GM12878 (cell line): ENCODE data around the gene RNF43.

ENCODE experiments used
- DPF2 ChIP-seq: fragments of 450-650 bp; IDR thresholded peaks from 2 replicates; pipeline ENCODE4 v1.6.1; 2017; ENCODE audit warnings: mild to moderate bottlenecking
- EZH2 ChIP-seq: IDR thresholded peaks from 2 replicates; pipeline ENCODE4 v1.6.1; 2012; ENCODE audit warnings: low read depth, mild to moderate bottlenecking, control low read depth, inconsistent platforms, low read length, borderline replicate concordance; ENCODE audit not compliant: control insufficient read depth
- POLR2AphosphoS5 ChIP-seq: IDR thresholded peaks from 2 replicates; pipeline ENCODE4 v1.6.1; 2011; ENCODE audit warnings: mild to moderate bottlenecking, low read length, inconsistent platforms
- RBBP5 ChIP-seq: fragments of 200-600 bp; sonication (generic); conservative IDR thresholded peaks from 2 replicates; pipeline ENCODE4 v1.6.1; 2016
- TAF1 ChIP-seq: IDR thresholded peaks from 2 replicates; pipeline ENCODE4 v1.6.1; 2011; ENCODE audit warnings: mild to moderate bottlenecking, low read depth, low read length, borderline replicate concordance
- TF ChIP-seq, protein P1 (sequence below): fragments of 450-650 bp; IDR thresholded peaks from 2 replicates; pipeline ENCODE4 v1.6.1; 2016; ENCODE audit warnings: mild to moderate bottlenecking

DNA sequence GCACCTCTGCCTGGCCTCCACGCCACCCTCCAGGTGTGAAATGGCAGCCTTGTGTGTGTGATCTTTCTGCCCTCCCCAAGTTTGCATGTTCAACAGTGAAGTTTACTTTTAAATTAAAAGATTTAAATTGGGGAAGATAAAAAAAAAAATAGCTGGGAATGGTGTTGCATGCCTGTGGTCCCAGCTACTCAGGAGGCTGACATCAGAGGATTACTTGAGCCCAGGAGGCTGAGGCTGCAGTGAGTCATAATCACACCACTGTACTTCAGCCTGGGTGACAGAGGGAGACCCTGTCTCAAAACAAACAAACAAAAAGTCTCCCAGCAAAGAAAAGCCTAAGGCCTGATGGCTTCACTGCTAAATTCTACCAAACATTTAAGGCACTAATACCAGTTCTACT lies 35.4 kb upstream of the RNF43 start:
- no peak for TF ChIP-seq POLR2AphosphoS5
- TF ChIP-seq DPF2 = no peak
- no peak for TF ChIP-seq TAF1
- TF ChIP-seq EZH2 = no peak
- TF ChIP-seq, protein P1, sequence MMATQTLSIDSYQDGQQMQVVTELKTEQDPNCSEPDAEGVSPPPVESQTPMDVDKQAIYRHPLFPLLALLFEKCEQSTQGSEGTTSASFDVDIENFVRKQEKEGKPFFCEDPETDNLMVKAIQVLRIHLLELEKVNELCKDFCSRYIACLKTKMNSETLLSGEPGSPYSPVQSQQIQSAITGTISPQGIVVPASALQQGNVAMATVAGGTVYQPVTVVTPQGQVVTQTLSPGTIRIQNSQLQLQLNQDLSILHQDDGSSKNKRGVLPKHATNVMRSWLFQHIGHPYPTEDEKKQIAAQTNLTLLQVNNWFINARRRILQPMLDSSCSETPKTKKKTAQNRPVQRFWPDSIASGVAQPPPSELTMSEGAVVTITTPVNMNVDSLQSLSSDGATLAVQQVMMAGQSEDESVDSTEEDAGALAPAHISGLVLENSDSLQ = no peak
- TF ChIP-seq RBBP5 = no peak
